ENCODE measurements around the gene DCBLD1. TPM values are rescaled to one million over a fixed set of nuclear protein-coding genes. Genes with fewer than 3 reads are reported as not detected.

DCBLD1 gene
- total RNA-seq, 1 donor from 2014 or later = 30.1 TPM

DNA sequence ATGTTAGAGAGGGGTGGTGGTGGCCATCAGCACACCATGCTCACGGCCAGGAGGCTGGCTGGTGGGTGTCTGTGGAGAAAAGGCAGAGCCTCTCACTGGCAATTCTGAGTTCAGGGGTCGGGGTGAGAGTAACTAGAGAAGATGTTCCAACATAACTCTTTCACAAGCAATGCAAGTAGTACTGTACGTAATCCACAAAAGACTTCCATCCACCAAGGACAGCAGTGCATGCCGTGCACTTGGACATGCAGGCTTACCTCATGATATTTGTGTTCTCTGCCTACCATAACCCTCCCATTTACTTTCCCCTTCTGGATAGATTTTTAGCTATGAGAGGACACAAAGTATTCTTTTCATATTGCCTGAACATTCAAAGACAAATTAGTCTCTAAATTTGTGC lies 51.3 kb downstream of the DCBLD1 start:
- DNase-seq (ENCODE audit: low spot score in 2 of 2, unreplicated experiment in 2 of 2) = no peak
- Mint-ChIP-seq H3K4me1 (peaks cover 33% of the 10 kb centered on the region), H3K27ac (no peak overlapping the region), H3K36me3 (peaks cover 12% of the 10 kb centered on the region), H3K9me3 (no peaks in the 10 kb centered on the region), H3K27me3 (ENCODE audit: low read depth) (no peaks in the 10 kb centered on the region), H3K4me3 (no peak overlapping the region)
- TF ChIP-seq, protein P1, sequence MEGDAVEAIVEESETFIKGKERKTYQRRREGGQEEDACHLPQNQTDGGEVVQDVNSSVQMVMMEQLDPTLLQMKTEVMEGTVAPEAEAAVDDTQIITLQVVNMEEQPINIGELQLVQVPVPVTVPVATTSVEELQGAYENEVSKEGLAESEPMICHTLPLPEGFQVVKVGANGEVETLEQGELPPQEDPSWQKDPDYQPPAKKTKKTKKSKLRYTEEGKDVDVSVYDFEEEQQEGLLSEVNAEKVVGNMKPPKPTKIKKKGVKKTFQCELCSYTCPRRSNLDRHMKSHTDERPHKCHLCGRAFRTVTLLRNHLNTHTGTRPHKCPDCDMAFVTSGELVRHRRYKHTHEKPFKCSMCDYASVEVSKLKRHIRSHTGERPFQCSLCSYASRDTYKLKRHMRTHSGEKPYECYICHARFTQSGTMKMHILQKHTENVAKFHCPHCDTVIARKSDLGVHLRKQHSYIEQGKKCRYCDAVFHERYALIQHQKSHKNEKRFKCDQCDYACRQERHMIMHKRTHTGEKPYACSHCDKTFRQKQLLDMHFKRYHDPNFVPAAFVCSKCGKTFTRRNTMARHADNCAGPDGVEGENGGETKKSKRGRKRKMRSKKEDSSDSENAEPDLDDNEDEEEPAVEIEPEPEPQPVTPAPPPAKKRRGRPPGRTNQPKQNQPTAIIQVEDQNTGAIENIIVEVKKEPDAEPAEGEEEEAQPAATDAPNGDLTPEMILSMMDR (IDR thresholded peaks at IDR 0.05; ENCODE audit: unreplicated experiment) = no peak

- Mint-ChIP-seq H3K4me3 (no peak overlapping the region), H3K36me3 (peaks cover 20% of the 10 kb centered on the region), H3K27me3 (ENCODE audit: low read depth) (no peaks in the 10 kb centered on the region), H3K9me3 (no peaks in the 10 kb centered on the region), H3K27ac (no peak overlapping the region), H3K4me1 (peaks cover 33% of the 10 kb centered on the region)
- no peak for DNase-seq (ENCODE audit: low spot score in 2 of 2, unreplicated experiment in 2 of 2)
- TF ChIP-seq, protein P1 (IDR thresholded peaks at IDR 0.05; ENCODE audit: unreplicated experiment) = no peak
Measured at GRCh38 chr6:117534974-117535373, 52.5 kb downstream of the DCBLD1 start.

- peak overlapping the region; percentile 68 for H3K27ac Mint-ChIP-seq
- H3K36me3 Mint-ChIP-seq = peaks cover 29% of the 10 kb centered on the region
- H3K4me3 Mint-ChIP-seq = no peak overlapping the region
- TF ChIP-seq, protein P1 (IDR thresholded peaks at IDR 0.05; ENCODE audit: unreplicated experiment) = no peak
- no peaks in the 10 kb centered on the region for H3K9me3 Mint-ChIP-seq
- H3K4me1 Mint-ChIP-seq = peaks cover 27% of the 10 kb centered on the region
- H3K27me3 Mint-ChIP-seq (ENCODE audit: low read depth) = no peaks in the 10 kb centered on the region
- no peak for DNase-seq (ENCODE audit: low spot score in 2 of 2, unreplicated experiment in 2 of 2)
Measured at GRCh38 chr6:117536317-117536716, 53.8 kb downstream of the DCBLD1 start.

DNA sequence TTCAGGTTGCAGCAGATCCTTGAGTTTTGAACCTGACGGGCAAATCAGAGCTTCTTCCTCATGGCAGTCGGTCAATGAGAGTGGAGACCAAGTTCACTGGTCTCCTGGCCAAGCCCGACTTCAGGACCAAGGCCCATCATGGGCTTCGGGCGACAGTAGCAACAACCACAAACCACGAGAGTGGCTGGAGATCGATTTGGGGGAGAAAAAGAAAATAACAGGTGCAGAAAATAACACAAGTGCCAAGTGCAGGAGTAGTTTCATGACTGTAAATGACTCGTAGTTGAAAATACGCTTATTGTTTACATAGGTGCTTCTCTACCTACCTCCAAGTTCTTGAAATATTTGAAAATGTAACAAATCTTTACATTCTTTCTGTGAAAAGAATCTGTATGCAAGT lies 56.1 kb downstream of the DCBLD1 start:
- H3K4me1 Mint-ChIP-seq = peaks cover 16% of the 10 kb centered on the region

DNA sequence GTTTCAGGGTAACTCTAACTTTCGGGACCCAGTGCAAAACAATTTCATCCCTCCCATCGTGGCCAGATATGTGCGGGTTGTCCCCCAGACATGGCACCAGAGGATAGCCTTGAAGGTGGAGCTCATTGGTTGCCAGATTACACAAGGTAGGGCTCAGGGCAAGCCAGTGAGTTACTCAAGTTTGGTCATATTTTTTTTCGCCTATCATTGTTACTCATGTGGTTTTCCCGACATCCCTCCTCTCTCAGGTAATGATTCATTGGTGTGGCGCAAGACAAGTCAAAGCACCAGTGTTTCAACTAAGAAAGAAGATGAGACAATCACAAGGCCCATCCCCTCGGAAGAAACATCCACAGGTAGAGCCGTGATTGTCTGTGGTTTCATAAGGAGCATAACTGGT lies 58.2 kb downstream of the DCBLD1 start:
- Mint-ChIP-seq H3K9me3 (no peaks in the 10 kb centered on the region), H3K27ac (no peak overlapping the region), H3K27me3 (ENCODE audit: low read depth) (no peaks in the 10 kb centered on the region), H3K4me3 (no peak overlapping the region), H3K36me3 (peaks cover 27% of the 10 kb centered on the region), H3K4me1 (peaks cover 20% of the 10 kb centered on the region)
- TF ChIP-seq, protein P1 (IDR thresholded peaks at IDR 0.05; ENCODE audit: unreplicated experiment) = no peak
- DNase-seq (ENCODE audit: low spot score in 2 of 2, unreplicated experiment in 2 of 2) = no peak

More for the DNA sequence above, 56.1 kb downstream of the DCBLD1 start:
- H3K36me3 Mint-ChIP-seq = peaks cover 27% of the 10 kb centered on the region
- H3K27ac Mint-ChIP-seq = no peak overlapping the region
- H3K27me3 Mint-ChIP-seq (ENCODE audit: low read depth) = no peaks in the 10 kb centered on the region
- TF ChIP-seq, protein P1 (IDR thresholded peaks at IDR 0.05; ENCODE audit: unreplicated experiment) = no peak
- DNase-seq (ENCODE audit: low spot score in 2 of 2, unreplicated experiment in 2 of 2) = no peak
- H3K9me3 Mint-ChIP-seq = no peaks in the 10 kb centered on the region
- no peak overlapping the region for H3K4me3 Mint-ChIP-seq

GRCh38 chr6:117542493-117542892 lies 60.0 kb downstream of the DCBLD1 start:
- Mint-ChIP-seq H3K36me3 (peaks cover 40% of the 10 kb centered on the region), H3K27ac (no peak overlapping the region), H3K9me3 (no peaks in the 10 kb centered on the region), H3K4me1 (peaks cover 10% of the 10 kb centered on the region), H3K27me3 (ENCODE audit: low read depth) (no peaks in the 10 kb centered on the region), H3K4me3 (no peak overlapping the region)
- DNase-seq (ENCODE audit: low spot score in 2 of 2, unreplicated experiment in 2 of 2) = no peak
- TF ChIP-seq, protein P1 (IDR thresholded peaks at IDR 0.05; ENCODE audit: unreplicated experiment) = no peak

Data from mesothelial cell of epicardium (in vitro differentiated cells).